Sigmoid colon (tissue), 4 donors: ENCODE results near the gene SREBF2.

Experiments used
- CTCF ChIP-seq, 4 experiments: fragments of 450-650 bp in 3 of 4; fragments of 200-600 bp in 1 of 4; IDR thresholded peaks; one replicate each; pipeline ENCODE4 v1.5.1; 2016 to 2019; ENCODE audit warnings: antibody characterized with exemption in 4 of 4, mild to moderate bottlenecking in 3 of 4, moderate library complexity in 2 of 4
- EP300 ChIP-seq, 4 donors: sonication (generic); formaldehyde crosslinking; IDR thresholded peaks; one replicate each; pipeline ENCODE4 v1.6.1; 2017; ENCODE audit warnings: antibody characterized with exemption in 4 of 4
- POLR2A ChIP-seq, 2 donors: fragments of 450-650 bp; IDR thresholded peaks; one replicate each; pipeline ENCODE4 v1.6.1; 2016; ENCODE audit warnings: antibody characterized with exemption in 2 of 2, mild to moderate bottlenecking in 2 of 2, moderate library complexity in 2 of 2
- POLR2AphosphoS5 ChIP-seq, 4 donors: sonication (generic); formaldehyde crosslinking; IDR thresholded peaks; one replicate each; pipeline ENCODE4 v1.6.1; 2017; ENCODE audit warnings: antibody characterized with exemption in 4 of 4

GRCh38 chr22:41943661-41944209, 110.8 kb downstream of the SREBF2 start:
- TF ChIP-seq CTCF (IDR thresholded peaks at IDR 0.05) = no peak
- TF ChIP-seq POLR2A (IDR thresholded peaks at IDR 0.05) = no peak
- TF ChIP-seq POLR2AphosphoS5 (IDR thresholded peaks at IDR 0.05) = no peak
- TF ChIP-seq EP300 (IDR thresholded peaks at IDR 0.05) = no peak
